Fibroblast of the aortic adventitia (primary cell): ENCODE results near the gene WDFY1. TPM values are rescaled to one million over a fixed set of nuclear protein-coding genes. Genes with fewer than 3 reads are reported as not detected.

Experiments used
- DNase-seq: peaks from one replicate; pipeline ENCODE4 v3.0.0-alpha.2; 2010; ENCODE audit warnings: low read depth
- H3K4me3 ChIP-seq: 2 replicates; pipeline ENCODE4 v1.5.1; 2011; ENCODE audit warnings: low read depth, mild to moderate bottlenecking, control low read depth, low read length, moderate library complexity
- CTCF ChIP-seq: IDR thresholded peaks from 2 replicates; pipeline ENCODE4 v1.5.1; 2011; ENCODE audit warnings: mild to moderate bottlenecking, low read length, control low read depth, inconsistent platforms; ENCODE audit not compliant: insufficient read depth
- total RNA-seq: library from RNA; depleted of rRNA; stranded (reverse); fragments of >200 nt; gene quantifications from 2 replicates; pipeline ENCODE4 v1.2.3, GENCODE V29; 2012; ENCODE audit warnings: low replicate concordance

The WDFY1 gene
- total RNA-seq, 1 donor, result 95.4 TPM

GRCh38 chr2:223929571-223930102, 15.5 kb downstream of the WDFY1 start:
- no peak for DNase-seq
- no peak for TF ChIP-seq CTCF
- no peak overlapping the region for H3K4me3 ChIP-seq

DNA sequence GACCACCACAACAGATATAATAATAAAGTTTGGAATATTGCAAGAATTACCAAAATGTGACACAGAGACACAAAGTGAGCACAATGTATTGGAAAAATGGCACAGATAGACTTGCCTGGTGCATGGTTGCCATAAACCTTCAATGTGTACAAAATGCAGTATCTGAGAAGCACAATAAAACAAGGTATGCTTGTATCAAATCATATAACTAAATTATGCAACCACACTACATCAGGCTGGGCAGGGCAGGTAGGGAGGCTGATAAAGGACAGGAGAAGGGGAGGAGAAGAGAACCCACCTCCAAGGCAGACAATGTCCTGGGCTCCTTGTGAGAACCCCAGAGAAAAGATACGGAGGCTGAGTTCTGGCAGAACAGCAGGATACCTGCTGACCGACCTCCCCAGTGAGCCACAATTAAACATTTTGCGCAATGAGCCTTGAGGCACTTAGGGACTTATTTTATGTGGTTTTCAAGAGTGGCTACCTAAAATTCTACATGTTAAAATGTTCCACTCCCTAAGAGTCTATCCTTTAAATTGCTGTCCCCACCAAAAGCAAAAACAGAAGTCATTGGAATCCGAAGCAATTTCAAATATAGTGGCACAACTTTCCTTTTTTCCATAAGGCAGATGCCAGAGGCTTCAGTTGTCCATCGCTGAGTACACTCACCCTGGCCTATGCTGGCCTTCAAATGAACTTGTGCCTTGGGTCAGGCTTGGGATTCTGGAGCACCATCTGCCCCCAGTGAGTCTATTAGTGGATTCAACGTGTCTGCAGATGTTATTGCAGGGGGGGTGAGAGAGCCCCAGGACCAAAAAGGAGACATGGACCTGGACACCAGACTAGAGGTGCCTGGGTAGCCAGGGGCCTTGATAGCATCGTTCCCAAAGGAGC, 16.8 kb downstream of the WDFY1 start:
- DNase-seq, result no peak
- TF ChIP-seq CTCF, result no peak
- H3K4me3 ChIP-seq, result no peak overlapping the region

DNA sequence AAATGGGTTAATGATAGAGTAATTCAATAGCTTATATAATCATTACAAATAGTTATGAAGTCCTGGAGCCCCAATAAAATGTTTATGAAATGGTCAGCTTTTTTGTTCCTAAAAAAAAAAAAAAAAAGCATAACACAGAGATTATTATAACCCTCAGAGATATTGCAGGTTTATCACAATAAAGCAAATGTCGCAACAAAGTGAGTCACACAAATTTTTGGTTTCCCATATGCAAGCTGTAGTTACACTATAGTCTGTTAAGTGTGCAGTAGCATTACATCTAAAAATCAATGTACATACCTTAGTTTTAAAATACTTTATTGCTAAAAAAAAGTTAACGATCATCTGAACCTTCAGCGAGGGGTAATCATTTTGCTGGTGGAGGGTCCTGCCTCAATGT, 20.0 kb downstream of the WDFY1 start:
- TF ChIP-seq CTCF, result no peak
- H3K4me3 ChIP-seq, result no peak overlapping the region
- peak; percentile 75 for DNase-seq

GRCh38 chr2:223923976-223924375, 21.2 kb downstream of the WDFY1 start:
- H3K4me3 ChIP-seq, result no peak overlapping the region
- TF ChIP-seq CTCF, result no peak
- DNase-seq, result peak; percentile 83

GRCh38 chr2:223922308-223922707, 22.8 kb downstream of the WDFY1 start:
- TF ChIP-seq CTCF, result no peak
- DNase-seq, result no peak
- no peak overlapping the region for H3K4me3 ChIP-seq

GRCh38 chr2:223921204-223921603, 23.9 kb downstream of the WDFY1 start:
- no peak for TF ChIP-seq CTCF
- DNase-seq, result no peak
- no peak overlapping the region for H3K4me3 ChIP-seq
